DOHH2 (cell line): Measurements from ENCODE around the gene IGF2.

Experiments
- H3F3A ChIP-seq: fragments of 200-600 bp; sonication (generic), shearing (Covaris generic); 2 replicates; pipeline ENCODE4 v1.6.0; 2016; ENCODE audit warnings: antibody characterized with exemption, mild to moderate bottlenecking; ENCODE audit not compliant: control insufficient read depth, insufficient read depth
- H3K27ac ChIP-seq: fragments of 200-600 bp; sonication (generic); 2 replicates; pipeline ENCODE4 v1.5.1; 2014; ENCODE audit warnings: low read depth, mild to moderate bottlenecking, low read length, moderate library complexity
- H3K27me3 ChIP-seq: fragments of 200-600 bp; sonication (generic); 2 replicates; pipeline ENCODE4 v1.6.1; 2014; ENCODE audit warnings: mild to moderate bottlenecking, low read length, mixed read lengths; ENCODE audit not compliant: control insufficient read depth
- H3K36me3 ChIP-seq: fragments of 200-600 bp; sonication (generic); 2 replicates; pipeline ENCODE4 v1.6.1; 2014; ENCODE audit warnings: mild to moderate bottlenecking, low read length, moderate library complexity, mixed read lengths; ENCODE audit not compliant: control insufficient read depth
- H3K4me1 ChIP-seq: fragments of 200-600 bp; sonication (generic); 2 replicates; pipeline ENCODE4 v1.6.1; 2014; ENCODE audit warnings: mild to moderate bottlenecking, low read length, mixed read lengths; ENCODE audit not compliant: control insufficient read depth
- H3K4me2 ChIP-seq: fragments of 200-600 bp; sonication (generic); 2 replicates; pipeline ENCODE4 v1.6.0; 2014; ENCODE audit warnings: mild to moderate bottlenecking, low read length, moderate library complexity
- H3K4me3 ChIP-seq: fragments of 200-600 bp; sonication (generic); 2 replicates; pipeline ENCODE4 v1.5.1; 2014; ENCODE audit warnings: mild to moderate bottlenecking, low read length, mixed read lengths
- H3K79me2 ChIP-seq: fragments of 200-600 bp; sonication (generic); 2 replicates; pipeline ENCODE4 v1.6.1; 2014; ENCODE audit warnings: mild to moderate bottlenecking, low read length, mixed read lengths; ENCODE audit not compliant: control insufficient read depth
- H3K9me2 ChIP-seq: fragments of 200-600 bp; sonication (generic); replicated peaks from 2 replicates; pipeline ENCODE4 v1.6.1; 2014; ENCODE audit warnings: mild to moderate bottlenecking, low read length, mixed read lengths; ENCODE audit not compliant: control insufficient read depth
- H3K9me3 ChIP-seq: fragments of 200-600 bp; sonication (generic); 2 replicates; pipeline ENCODE4 v1.6.1; 2014; ENCODE audit warnings: antibody characterized with exemption, low read length, mixed read lengths; ENCODE audit not compliant: control insufficient read depth, insufficient read depth
- H4K20me1 ChIP-seq: fragments of 200-600 bp; sonication (generic); 2 replicates; pipeline ENCODE4 v1.6.0; 2014; ENCODE audit warnings: low read depth, mild to moderate bottlenecking, antibody characterized with exemption, low read length, moderate library complexity; ENCODE audit not compliant: control insufficient read depth, insufficient read depth
- EZH2phosphoT487 ChIP-seq: fragments of 200-600 bp; sonication (generic); IDR thresholded peaks from 2 replicates; pipeline ENCODE4 v1.6.1; 2017; ENCODE audit warnings: borderline replicate concordance, mild to moderate bottlenecking, antibody characterized with exemption, low read length, moderate library complexity, mixed read lengths
- TF ChIP-seq, protein P1 (sequence below): fragments of 200-600 bp; sonication (generic); IDR thresholded peaks from one replicate; pipeline ENCODE4 v1.5.1; 2014; ENCODE audit warnings: antibody characterized with exemption, mild to moderate bottlenecking, low read depth, low read length; ENCODE audit not compliant: poor library complexity, severe bottlenecking

Gene IGF2

GRCh38 chr11:2135018-2135569 lies 4.1 kb downstream of the IGF2 start:
- Histone ChIP-seq H3K79me2 (no peaks in the 10 kb centered on the region), H3K4me2 (no peak overlapping the region), H3K27ac (no peak overlapping the region), H3K4me3 (no peak overlapping the region), H3F3A (no peaks in the 10 kb centered on the region), H3K9me3 (no peaks in the 10 kb centered on the region), H3K36me3 (no peaks in the 10 kb centered on the region), H3K27me3 (no peaks in the 10 kb centered on the region), H3K4me1 (no peaks in the 10 kb centered on the region), H4K20me1 (no peaks in the 10 kb centered on the region), H3K9me2 (no peaks in the 10 kb centered on the region)
- TF ChIP-seq, protein P1, sequence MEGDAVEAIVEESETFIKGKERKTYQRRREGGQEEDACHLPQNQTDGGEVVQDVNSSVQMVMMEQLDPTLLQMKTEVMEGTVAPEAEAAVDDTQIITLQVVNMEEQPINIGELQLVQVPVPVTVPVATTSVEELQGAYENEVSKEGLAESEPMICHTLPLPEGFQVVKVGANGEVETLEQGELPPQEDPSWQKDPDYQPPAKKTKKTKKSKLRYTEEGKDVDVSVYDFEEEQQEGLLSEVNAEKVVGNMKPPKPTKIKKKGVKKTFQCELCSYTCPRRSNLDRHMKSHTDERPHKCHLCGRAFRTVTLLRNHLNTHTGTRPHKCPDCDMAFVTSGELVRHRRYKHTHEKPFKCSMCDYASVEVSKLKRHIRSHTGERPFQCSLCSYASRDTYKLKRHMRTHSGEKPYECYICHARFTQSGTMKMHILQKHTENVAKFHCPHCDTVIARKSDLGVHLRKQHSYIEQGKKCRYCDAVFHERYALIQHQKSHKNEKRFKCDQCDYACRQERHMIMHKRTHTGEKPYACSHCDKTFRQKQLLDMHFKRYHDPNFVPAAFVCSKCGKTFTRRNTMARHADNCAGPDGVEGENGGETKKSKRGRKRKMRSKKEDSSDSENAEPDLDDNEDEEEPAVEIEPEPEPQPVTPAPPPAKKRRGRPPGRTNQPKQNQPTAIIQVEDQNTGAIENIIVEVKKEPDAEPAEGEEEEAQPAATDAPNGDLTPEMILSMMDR, result no peak
- TF ChIP-seq EZH2phosphoT487, result no peak

DNA sequence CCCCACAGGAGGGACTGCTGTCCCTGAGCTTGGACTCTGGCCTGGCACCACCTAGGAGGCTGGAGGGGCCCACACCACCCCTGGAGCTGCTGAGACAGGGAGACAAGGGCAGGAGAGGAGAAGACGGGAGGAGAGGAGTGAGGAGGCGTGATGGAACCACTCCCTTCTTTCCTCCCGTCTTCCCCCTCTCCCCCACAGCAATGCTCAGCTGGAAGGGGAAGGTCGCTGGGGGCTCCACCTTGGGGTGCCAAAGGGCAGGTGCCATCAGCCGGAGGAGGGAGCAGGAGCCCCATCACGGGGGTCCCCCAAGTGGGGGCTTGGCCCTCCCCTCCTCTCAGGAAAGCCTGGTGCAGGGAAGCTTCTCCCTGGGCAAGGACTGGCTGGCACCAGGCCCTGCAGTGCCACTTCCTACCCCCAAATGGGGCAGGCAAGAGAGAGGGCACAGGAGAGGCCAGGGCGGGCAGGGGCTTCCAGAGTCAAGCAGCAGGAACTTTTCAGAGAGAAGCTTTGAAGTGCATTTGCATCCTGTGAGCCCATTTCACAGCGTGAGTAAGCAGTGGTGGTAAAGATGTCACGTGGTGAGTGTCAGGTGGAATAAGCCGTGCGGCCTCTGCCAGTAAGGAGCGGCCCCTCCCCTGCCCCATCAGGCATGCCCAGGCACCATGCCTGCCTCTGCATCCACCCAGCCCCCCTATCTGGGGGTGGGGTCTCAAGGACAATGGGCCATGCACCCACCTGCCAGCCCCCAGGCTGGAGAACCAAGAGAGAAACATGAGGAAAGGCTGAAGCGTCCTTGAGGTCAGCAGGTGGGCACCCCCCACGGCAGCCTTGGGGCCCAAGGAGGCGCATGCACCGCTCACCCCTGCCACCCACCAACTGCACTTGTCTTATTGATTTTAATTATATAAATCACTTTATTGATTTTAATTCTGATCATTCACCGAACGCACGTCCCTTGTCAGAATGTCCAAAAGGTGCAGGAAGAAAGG lies 4.9 kb downstream of the IGF2 start:
- Histone ChIP-seq H3K4me2 (no peak overlapping the region), H3K9me2 (no peaks in the 10 kb centered on the region), H3K36me3 (no peaks in the 10 kb centered on the region), H3K27ac (no peak overlapping the region), H3K79me2 (no peaks in the 10 kb centered on the region), H3K9me3 (no peaks in the 10 kb centered on the region), H4K20me1 (no peaks in the 10 kb centered on the region), H3K4me3 (no peak overlapping the region), H3F3A (no peaks in the 10 kb centered on the region), H3K27me3 (no peaks in the 10 kb centered on the region), H3K4me1 (no peaks in the 10 kb centered on the region)
- TF ChIP-seq, protein P1, result no peak
- TF ChIP-seq EZH2phosphoT487, result no peak

DNA sequence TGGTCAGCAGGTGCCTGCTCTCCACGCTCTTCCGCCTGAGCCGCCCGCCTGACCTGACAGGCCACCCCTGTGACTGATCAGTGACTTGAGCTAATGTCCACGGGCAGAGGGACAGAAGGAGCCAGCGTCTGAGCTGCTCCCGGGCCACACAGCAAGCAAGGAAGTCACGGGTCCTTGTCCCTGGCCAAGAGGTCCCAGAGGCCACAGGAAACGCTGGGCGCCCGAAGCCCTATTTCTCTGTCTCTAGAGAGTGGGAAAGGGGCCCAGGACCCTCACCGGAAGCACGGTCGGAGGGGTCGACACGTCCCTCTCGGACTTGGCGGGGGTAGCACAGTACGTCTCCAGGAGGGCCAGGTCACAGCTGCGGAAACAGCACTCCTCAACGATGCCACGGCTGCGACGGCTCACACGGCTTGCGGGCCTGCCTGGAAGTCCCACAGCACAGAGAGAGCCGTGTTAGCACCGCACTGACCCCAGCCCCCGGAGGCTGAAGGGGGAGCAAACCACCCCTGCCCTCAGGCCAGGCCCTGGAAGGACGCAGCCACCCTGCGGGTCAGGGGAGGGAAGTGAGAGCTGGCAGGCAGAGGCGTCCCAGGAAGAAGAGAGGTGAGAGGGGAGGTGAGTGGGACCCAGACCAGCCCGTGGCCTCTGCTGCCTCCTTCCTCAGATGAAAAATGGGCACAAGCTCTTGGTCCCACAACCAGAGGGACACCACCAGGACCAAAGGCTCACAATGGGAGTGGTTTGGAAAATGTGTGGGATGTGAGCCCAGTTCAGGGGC lies 5.8 kb downstream of the IGF2 start:
- H3K4me1 ChIP-seq, result no peaks in the 10 kb centered on the region
- H3K9me2 ChIP-seq, result no peaks in the 10 kb centered on the region
- no peaks in the 10 kb centered on the region for H3K36me3 ChIP-seq
- no peak for TF ChIP-seq EZH2phosphoT487
- H3K27ac ChIP-seq, result no peak overlapping the region
- no peaks in the 10 kb centered on the region for H3K79me2 ChIP-seq
- H3K9me3 ChIP-seq, result no peaks in the 10 kb centered on the region
- H3F3A ChIP-seq, result no peaks in the 10 kb centered on the region
- no peak overlapping the region for H3K4me3 ChIP-seq
- no peak overlapping the region for H3K4me2 ChIP-seq
- H3K27me3 ChIP-seq, result no peaks in the 10 kb centered on the region
- no peaks in the 10 kb centered on the region for H4K20me1 ChIP-seq
